Ascending aorta (tissue), 2 donors: ENCODE data around the gene SLC4A3. TPM values are rescaled to one million over a fixed set of nuclear protein-coding genes. Genes with fewer than 3 reads are reported as not detected.

Experiments used
- DNase-seq, 2 donors: peaks; one replicate each; pipeline ENCODE4 v3.0.0-alpha.2; 2019; ENCODE audit warnings: low spot score in 2 of 2
- H3K27ac ChIP-seq, 2 donors: fragments of 200-600 bp; sonication (generic); one replicate each; pipeline ENCODE4 v1.5.1; 2016 to 2017; ENCODE audit warnings: mild to moderate bottlenecking in 1 of 2
- H3K27me3 ChIP-seq: fragments of 200-600 bp; sonication (generic); one replicate; pipeline ENCODE4 v1.5.1; 2017
- H3K36me3 ChIP-seq, 2 donors: fragments of 200-600 bp; sonication (generic); one replicate each; pipeline ENCODE4 v1.5.1; 2016
- H3K4me1 ChIP-seq, 2 donors: fragments of 200-600 bp; sonication (generic); one replicate each; pipeline ENCODE4 v1.5.1; 2016 to 2017; ENCODE audit warnings: mild to moderate bottlenecking in 1 of 2
- H3K4me3 ChIP-seq, 2 donors: fragments of 200-600 bp; sonication (generic); one replicate each; pipeline ENCODE4 v1.5.1; 2016 to 2017; ENCODE audit warnings: mild to moderate bottlenecking in 1 of 2
- H3K9me3 ChIP-seq, 2 donors: fragments of 200-600 bp; sonication (generic); one replicate each; pipeline ENCODE4 v1.5.1; 2016
- intact Hi-C: fragments of 100-400 bp; cut with DNase I; formaldehyde crosslinking; loops from one replicate; pipeline ENCODE4 v1.15.1; 2023
- total RNA-seq: library from RNA; depleted of rRNA; stranded (reverse); fragments of >200 nt; gene quantifications from one replicate; pipeline ENCODE4 v1.1.0, GENCODE V29; 2016
- TF ChIP-seq, protein P1 (sequence below), 3 experiments: fragments of 200-600 bp in 2 of 3; fragments of 450-650 bp in 1 of 3; sonication (generic) in 2 of 3; IDR thresholded peaks; one replicate each; pipeline ENCODE4 v1.5.1; 2016 to 2019; ENCODE audit warnings: antibody characterized with exemption in 3 of 3, mild to moderate bottlenecking in 1 of 3, moderate library complexity in 1 of 3

Gene SLC4A3
- total RNA-seq, 1 donor from 2014 or later = 1.8 TPM

DNA sequence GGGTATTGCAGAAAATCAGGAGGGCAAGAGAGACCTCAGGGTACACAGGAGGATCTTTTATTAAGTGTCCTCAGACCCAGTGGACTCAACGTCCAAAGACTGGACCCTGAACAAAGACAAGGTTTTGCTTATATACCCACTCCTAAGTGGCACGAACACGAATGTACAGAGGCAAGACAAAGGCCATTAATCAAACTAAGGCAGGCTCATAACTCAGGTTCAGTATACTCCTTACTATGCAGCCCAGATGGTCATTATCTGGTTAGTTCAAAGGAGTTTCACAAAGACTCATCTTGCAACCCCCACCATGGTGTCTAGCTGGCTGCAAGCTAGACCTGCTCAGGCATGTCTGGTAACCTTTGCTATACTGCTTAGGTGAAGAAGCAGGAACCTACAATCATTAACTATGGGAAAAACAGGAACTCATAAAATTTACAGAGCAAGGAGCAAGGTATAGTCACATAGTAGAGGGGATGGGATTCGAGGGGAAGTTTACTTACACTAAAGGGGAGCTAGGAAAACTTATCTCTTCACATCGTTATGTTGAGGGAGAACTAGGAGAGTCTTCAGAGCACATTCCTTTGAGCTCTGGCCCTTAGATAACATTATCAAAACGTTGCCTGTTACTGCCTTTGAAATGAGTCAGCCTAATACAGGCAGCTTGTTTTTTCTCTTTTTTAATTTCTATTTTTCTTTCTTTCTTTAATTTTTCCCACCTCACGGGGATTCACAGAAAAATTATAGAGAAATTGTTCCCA is 33.9 kb downstream of the SLC4A3 start:
- Histone ChIP-seq H3K4me1 (peaks cover 0 to 4% of the 10 kb centered on the region in 2 donors), H3K36me3 (no peaks in the 10 kb centered on the region), H3K27ac (no peak overlapping the region), H3K9me3 (no peaks in the 10 kb centered on the region), H3K4me3 (no peak overlapping the region), H3K27me3 (no peaks in the 10 kb centered on the region)
- TF ChIP-seq, protein P1, sequence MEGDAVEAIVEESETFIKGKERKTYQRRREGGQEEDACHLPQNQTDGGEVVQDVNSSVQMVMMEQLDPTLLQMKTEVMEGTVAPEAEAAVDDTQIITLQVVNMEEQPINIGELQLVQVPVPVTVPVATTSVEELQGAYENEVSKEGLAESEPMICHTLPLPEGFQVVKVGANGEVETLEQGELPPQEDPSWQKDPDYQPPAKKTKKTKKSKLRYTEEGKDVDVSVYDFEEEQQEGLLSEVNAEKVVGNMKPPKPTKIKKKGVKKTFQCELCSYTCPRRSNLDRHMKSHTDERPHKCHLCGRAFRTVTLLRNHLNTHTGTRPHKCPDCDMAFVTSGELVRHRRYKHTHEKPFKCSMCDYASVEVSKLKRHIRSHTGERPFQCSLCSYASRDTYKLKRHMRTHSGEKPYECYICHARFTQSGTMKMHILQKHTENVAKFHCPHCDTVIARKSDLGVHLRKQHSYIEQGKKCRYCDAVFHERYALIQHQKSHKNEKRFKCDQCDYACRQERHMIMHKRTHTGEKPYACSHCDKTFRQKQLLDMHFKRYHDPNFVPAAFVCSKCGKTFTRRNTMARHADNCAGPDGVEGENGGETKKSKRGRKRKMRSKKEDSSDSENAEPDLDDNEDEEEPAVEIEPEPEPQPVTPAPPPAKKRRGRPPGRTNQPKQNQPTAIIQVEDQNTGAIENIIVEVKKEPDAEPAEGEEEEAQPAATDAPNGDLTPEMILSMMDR (IDR thresholded peaks at IDR 0.05) = no peak
- no peak for DNase-seq
- intact Hi-C loops = no loop called here

DNA sequence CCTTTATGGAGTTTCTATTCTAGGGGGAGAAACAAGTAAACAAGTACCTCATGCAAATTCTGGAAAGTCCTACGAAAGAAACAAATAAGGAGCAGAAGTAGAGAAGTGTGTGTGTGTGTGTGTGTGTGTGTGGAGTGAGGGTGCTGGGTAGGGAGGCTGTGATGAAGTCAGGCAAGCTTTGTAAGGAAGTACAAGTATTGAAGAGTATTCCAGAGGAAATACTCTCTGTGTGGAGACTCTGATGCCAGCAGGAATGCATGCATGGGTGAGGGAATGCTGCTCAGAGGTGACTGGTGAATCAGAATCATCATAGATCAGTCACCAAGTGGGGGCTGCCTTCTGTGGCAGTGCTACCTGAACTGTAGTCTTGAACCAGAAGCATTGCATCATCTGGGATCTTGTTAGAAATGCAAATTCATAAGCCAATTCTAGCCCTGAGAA is 34.5 kb downstream of the SLC4A3 start:
- Histone ChIP-seq H3K27me3 (no peaks in the 10 kb centered on the region), H3K36me3 (no peaks in the 10 kb centered on the region), H3K4me1 (peaks cover 0 to 4% of the 10 kb centered on the region in 2 donors), H3K4me3 (no peak overlapping the region), H3K27ac (no peak overlapping the region), H3K9me3 (no peaks in the 10 kb centered on the region)
- no peak for DNase-seq
- intact Hi-C loops = no loop called here
- TF ChIP-seq, protein P1 (IDR thresholded peaks at IDR 0.05) = no peak

DNA sequence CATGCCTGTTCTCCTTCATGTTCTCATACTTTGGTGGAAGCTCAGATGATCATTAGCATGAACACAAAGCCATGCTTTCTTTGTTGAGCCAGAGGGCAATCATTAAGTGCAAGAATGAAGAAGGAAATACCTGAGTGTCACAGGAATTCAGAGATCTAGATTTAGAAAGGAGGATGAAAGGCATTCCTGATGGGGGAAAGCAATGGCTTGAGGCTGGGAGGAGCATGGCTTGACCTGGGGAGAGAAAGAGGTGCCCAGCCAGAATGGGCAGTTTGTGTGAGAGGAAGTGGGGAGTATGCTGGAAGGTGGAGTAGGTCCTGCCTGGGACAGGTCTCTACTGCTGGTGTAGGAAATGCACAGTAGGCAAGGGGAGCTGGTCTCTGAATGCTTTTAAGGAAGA is 35.1 kb downstream of the SLC4A3 start:
- no peak overlapping the region for H3K4me3 ChIP-seq
- no peak overlapping the region for H3K27ac ChIP-seq
- H3K9me3 ChIP-seq = no peaks in the 10 kb centered on the region
- no peaks in the 10 kb centered on the region for H3K36me3 ChIP-seq
- intact Hi-C loops = no loop called here
- DNase-seq = no peak
- peaks cover 0 to 4% of the 10 kb centered on the region in 2 donors for H3K4me1 ChIP-seq
- no peaks in the 10 kb centered on the region for H3K27me3 ChIP-seq
- TF ChIP-seq, protein P1 (IDR thresholded peaks at IDR 0.05) = no peak

DNA sequence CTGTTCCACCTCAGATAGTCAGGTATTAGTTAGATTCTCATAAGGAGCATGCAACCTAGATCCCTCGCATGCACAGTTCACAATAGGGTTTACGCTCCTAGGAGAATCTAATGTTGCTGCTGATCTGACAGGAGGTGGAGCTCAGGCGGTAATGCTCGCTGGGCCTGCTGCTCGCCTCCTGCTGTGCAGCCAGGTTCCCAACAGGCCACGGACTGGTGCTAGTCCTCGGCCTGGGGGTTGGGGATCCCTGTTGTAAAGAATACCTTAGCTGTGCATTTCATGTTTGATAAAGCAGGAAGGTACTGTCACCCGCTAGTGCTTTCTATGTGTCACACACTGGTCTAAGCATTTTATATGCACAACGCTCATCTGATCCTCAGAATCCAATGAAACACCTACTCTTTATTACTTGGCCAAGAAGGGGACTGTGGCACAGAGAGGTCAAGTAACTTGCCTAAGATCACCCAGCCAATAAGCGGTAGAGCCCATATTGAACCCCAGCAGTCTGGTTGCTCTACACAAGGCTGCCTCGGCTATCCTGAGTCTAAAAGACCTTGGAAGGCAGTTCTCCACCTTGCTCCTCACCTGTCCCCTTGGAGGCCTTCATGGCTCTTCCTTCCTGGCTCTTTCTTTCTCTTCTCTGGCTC is 35.8 kb downstream of the SLC4A3 start:
- no peaks in the 10 kb centered on the region for H3K27me3 ChIP-seq
- DNase-seq = no peak
- no peaks in the 10 kb centered on the region for H3K9me3 ChIP-seq
- TF ChIP-seq, protein P1 (IDR thresholded peaks at IDR 0.05) = no peak
- no peak overlapping the region for H3K27ac ChIP-seq
- H3K4me3 ChIP-seq = no peak overlapping the region
- intact Hi-C loops = no loop called here
- H3K4me1 ChIP-seq = peaks cover 0 to 4% of the 10 kb centered on the region in 2 donors
- no peaks in the 10 kb centered on the region for H3K36me3 ChIP-seq

DNA sequence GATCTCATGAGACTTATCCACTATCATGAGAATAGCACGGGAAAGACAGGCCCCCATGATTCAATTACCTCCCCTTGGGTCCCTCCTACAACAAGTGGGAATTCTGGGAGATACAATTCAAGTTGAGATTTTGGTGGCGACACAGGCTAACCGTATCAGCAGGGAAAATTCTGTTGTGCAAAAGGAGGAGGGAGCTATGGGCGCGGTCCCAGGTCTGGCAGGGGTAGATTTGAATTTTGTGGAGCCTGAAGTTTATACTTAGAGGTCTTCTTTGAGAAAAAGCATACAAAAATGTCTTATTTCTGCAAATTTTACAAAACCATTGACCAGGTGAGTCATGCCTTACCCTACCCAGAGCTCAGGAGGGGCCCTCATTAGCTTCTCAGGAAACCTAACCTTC is 36.6 kb downstream of the SLC4A3 start:
- no peak overlapping the region for H3K27ac ChIP-seq
- no peak for DNase-seq
- intact Hi-C loops = no loop called here
- no peak overlapping the region for H3K4me3 ChIP-seq
- H3K27me3 ChIP-seq = no peaks in the 10 kb centered on the region
- no peaks in the 10 kb centered on the region for H3K9me3 ChIP-seq
- H3K4me1 ChIP-seq = no peaks in the 10 kb centered on the region
- H3K36me3 ChIP-seq = no peaks in the 10 kb centered on the region
- TF ChIP-seq, protein P1 (IDR thresholded peaks at IDR 0.05) = no peak
